Measurements from ENCODE around the gene ZMIZ1.

ZMIZ1 gene

GRCh38 chr10:79248341-79249185 is 179.8 kb downstream of the ZMIZ1 start:
- WGBS (ENCODE audit: extremely low coverage, insufficient coverage, low lambda C conversion rate) = no CpG with 5 or more reads among the region's 12 CpGs
- H3K4ac ChIP-seq (ENCODE audit: low read depth, low read length) = no peak overlapping the region
- H2BK15ac ChIP-seq (replicated peaks; ENCODE audit: low read depth) = no peak overlapping the region
- no peak overlapping the region for H3K23ac ChIP-seq (ENCODE audit: low read length)
- H2BK5ac ChIP-seq (ENCODE audit: low read length) = no peak overlapping the region
- no peak overlapping the region for H3K18ac ChIP-seq (ENCODE audit: low read length)
- H3K4me3 ChIP-seq (ENCODE audit: low read length) = no peak overlapping the region
- no peak overlapping the region for H2BK120ac ChIP-seq (ENCODE audit: low read depth, low read length)
- H2AK5ac ChIP-seq (ENCODE audit: low read length) = no peak overlapping the region
- H3K36me3 ChIP-seq (ENCODE audit: control insufficient read depth, insufficient read depth, low read length) = peaks cover 2% of the 10 kb centered on the region
- no peaks in the 10 kb centered on the region for H3K27me3 ChIP-seq (ENCODE audit: insufficient read depth, low read length, poor library complexity)
- H3K27ac ChIP-seq (ENCODE audit: low read depth, low read length) = no peak overlapping the region
- no peak for DNase-seq
- no peak overlapping the region for H4K5ac ChIP-seq (ENCODE audit: low read length)
- H3K79me1 ChIP-seq (ENCODE audit: low read length) = peaks cover 44% of the 10 kb centered on the region
- H3K4me2 ChIP-seq (ENCODE audit: low read length) = no peak overlapping the region
- no peak overlapping the region for H3K56ac ChIP-seq (ENCODE audit: low read length)
- H4K8ac ChIP-seq (ENCODE audit: low read depth, low read length) = no peak overlapping the region
- H3K9ac ChIP-seq (ENCODE audit: low read length) = no peak overlapping the region
- H3K79me2 ChIP-seq (ENCODE audit: control insufficient read depth, insufficient read depth, low read length) = peaks cover 17% of the 10 kb centered on the region
- peaks cover 7% of the 10 kb centered on the region for H3K4me1 ChIP-seq (ENCODE audit: control insufficient read depth, low read depth, low read length)

GRCh38 chr10:79249186-79250121 is 180.7 kb downstream of the ZMIZ1 start:
- H3K23ac ChIP-seq (ENCODE audit: low read length) = no peak overlapping the region
- no peak overlapping the region for H3K4me3 ChIP-seq (ENCODE audit: low read length)
- H2AK5ac ChIP-seq (ENCODE audit: low read length) = no peak overlapping the region
- H3K4me2 ChIP-seq (ENCODE audit: low read length) = no peak overlapping the region
- no peak overlapping the region for H2BK15ac ChIP-seq (replicated peaks; ENCODE audit: low read depth)
- peaks cover 2% of the 10 kb centered on the region for H3K36me3 ChIP-seq (ENCODE audit: control insufficient read depth, insufficient read depth, low read length)
- no peak for DNase-seq
- H3K27me3 ChIP-seq (ENCODE audit: insufficient read depth, low read length, poor library complexity) = no peaks in the 10 kb centered on the region
- no peak overlapping the region for H3K56ac ChIP-seq (ENCODE audit: low read length)
- H4K8ac ChIP-seq (ENCODE audit: low read depth, low read length) = no peak overlapping the region
- peaks cover 14% of the 10 kb centered on the region for H3K79me2 ChIP-seq (ENCODE audit: control insufficient read depth, insufficient read depth, low read length)
- WGBS (ENCODE audit: extremely low coverage, insufficient coverage, low lambda C conversion rate) = no CpG with 5 or more reads among the region's 20 CpGs
- H4K5ac ChIP-seq (ENCODE audit: low read length) = no peak overlapping the region
- H3K18ac ChIP-seq (ENCODE audit: low read length) = no peak overlapping the region
- H3K27ac ChIP-seq (ENCODE audit: low read depth, low read length) = no peak overlapping the region
- H3K4me1 ChIP-seq (ENCODE audit: control insufficient read depth, low read depth, low read length) = peaks cover 5% of the 10 kb centered on the region
- peaks cover 39% of the 10 kb centered on the region for H3K79me1 ChIP-seq (ENCODE audit: low read length)
- H3K4ac ChIP-seq (ENCODE audit: low read depth, low read length) = no peak overlapping the region
- no peak overlapping the region for H2BK120ac ChIP-seq (ENCODE audit: low read depth, low read length)
- H3K9ac ChIP-seq (ENCODE audit: low read length) = no peak overlapping the region
- H2BK5ac ChIP-seq (ENCODE audit: low read length) = no peak overlapping the region

GRCh38 chr10:79250259-79250658 is 181.5 kb downstream of the ZMIZ1 start:
- no peak overlapping the region for H2BK15ac ChIP-seq (replicated peaks; ENCODE audit: low read depth)

GRCh38 chr10:79252450-79252849 is 183.7 kb downstream of the ZMIZ1 start:
- Histone ChIP-seq H3K36me3 (ENCODE audit: control insufficient read depth, insufficient read depth, low read length) (peaks cover 2% of the 10 kb centered on the region), H3K27ac (ENCODE audit: low read depth, low read length) (no peak overlapping the region), H2BK120ac (ENCODE audit: low read depth, low read length) (no peak overlapping the region), H3K4me3 (ENCODE audit: low read length) (no peak overlapping the region), H3K4me1 (ENCODE audit: control insufficient read depth, low read depth, low read length) (peaks cover 5% of the 10 kb centered on the region), H2BK15ac (replicated peaks; ENCODE audit: low read depth) (no peak overlapping the region), H3K27me3 (ENCODE audit: insufficient read depth, low read length, poor library complexity) (no peaks in the 10 kb centered on the region), H3K9ac (ENCODE audit: low read length) (no peak overlapping the region), H2AK5ac (ENCODE audit: low read length) (no peak overlapping the region), H3K79me1 (ENCODE audit: low read length) (peaks cover 24% of the 10 kb centered on the region), H3K79me2 (ENCODE audit: control insufficient read depth, insufficient read depth, low read length) (peaks cover 3% of the 10 kb centered on the region), H3K18ac (ENCODE audit: low read length) (no peak overlapping the region), H3K23ac (ENCODE audit: low read length) (no peak overlapping the region), H4K5ac (ENCODE audit: low read length) (no peak overlapping the region), H3K4ac (ENCODE audit: low read depth, low read length) (no peak overlapping the region), H3K56ac (ENCODE audit: low read length) (no peak overlapping the region), H3K4me2 (ENCODE audit: low read length) (no peak overlapping the region), H4K8ac (ENCODE audit: low read depth, low read length) (no peak overlapping the region), H2BK5ac (ENCODE audit: low read length) (no peak overlapping the region)
- no peak for DNase-seq
- WGBS (ENCODE audit: extremely low coverage, insufficient coverage, low lambda C conversion rate) = no CpG with 5 or more reads among the region's 5 CpGs

More at GRCh38 chr10:79250259-79250658, 181.5 kb downstream of the ZMIZ1 start:
- no peak overlapping the region for H2AK5ac ChIP-seq (ENCODE audit: low read length)
- peaks cover 33% of the 10 kb centered on the region for H3K79me1 ChIP-seq (ENCODE audit: low read length)
- H3K4me3 ChIP-seq (ENCODE audit: low read length) = no peak overlapping the region
- peaks cover 5% of the 10 kb centered on the region for H3K4me1 ChIP-seq (ENCODE audit: control insufficient read depth, low read depth, low read length)
- H3K18ac ChIP-seq (ENCODE audit: low read length) = no peak overlapping the region
- H4K8ac ChIP-seq (ENCODE audit: low read depth, low read length) = no peak overlapping the region
- no peak overlapping the region for H2BK5ac ChIP-seq (ENCODE audit: low read length)
- no CpG with 5 or more reads among the region's 5 CpGs for WGBS (ENCODE audit: extremely low coverage, insufficient coverage, low lambda C conversion rate)
- H3K79me2 ChIP-seq (ENCODE audit: control insufficient read depth, insufficient read depth, low read length) = peaks cover 8% of the 10 kb centered on the region
- H3K4ac ChIP-seq (ENCODE audit: low read depth, low read length) = no peak overlapping the region
- peaks cover 2% of the 10 kb centered on the region for H3K36me3 ChIP-seq (ENCODE audit: control insufficient read depth, insufficient read depth, low read length)
- H3K27ac ChIP-seq (ENCODE audit: low read depth, low read length) = no peak overlapping the region
- DNase-seq = no peak
- H3K9ac ChIP-seq (ENCODE audit: low read length) = no peak overlapping the region
- H3K4me2 ChIP-seq (ENCODE audit: low read length) = no peak overlapping the region
- H3K27me3 ChIP-seq (ENCODE audit: insufficient read depth, low read length, poor library complexity) = no peaks in the 10 kb centered on the region
- no peak overlapping the region for H2BK120ac ChIP-seq (ENCODE audit: low read depth, low read length)
- no peak overlapping the region for H3K56ac ChIP-seq (ENCODE audit: low read length)
- no peak overlapping the region for H4K5ac ChIP-seq (ENCODE audit: low read length)
- no peak overlapping the region for H3K23ac ChIP-seq (ENCODE audit: low read length)

GRCh38 chr10:79252971-79253370 is 184.2 kb downstream of the ZMIZ1 start:
- H2BK15ac ChIP-seq (replicated peaks; ENCODE audit: low read depth) = no peak overlapping the region
- no peak overlapping the region for H4K5ac ChIP-seq (ENCODE audit: low read length)
- no peak overlapping the region for H3K27ac ChIP-seq (ENCODE audit: low read depth, low read length)
- H3K27me3 ChIP-seq (ENCODE audit: insufficient read depth, low read length, poor library complexity) = no peaks in the 10 kb centered on the region
- no peak overlapping the region for H2BK5ac ChIP-seq (ENCODE audit: low read length)
- H3K56ac ChIP-seq (ENCODE audit: low read length) = no peak overlapping the region
- no peak overlapping the region for H2BK120ac ChIP-seq (ENCODE audit: low read depth, low read length)
- no peak overlapping the region for H3K4me2 ChIP-seq (ENCODE audit: low read length)
- no peak overlapping the region for H4K8ac ChIP-seq (ENCODE audit: low read depth, low read length)
- H3K9ac ChIP-seq (ENCODE audit: low read length) = no peak overlapping the region
- H3K4ac ChIP-seq (ENCODE audit: low read depth, low read length) = no peak overlapping the region
- peaks cover 3% of the 10 kb centered on the region for H3K4me1 ChIP-seq (ENCODE audit: control insufficient read depth, low read depth, low read length)
- no peak overlapping the region for H3K18ac ChIP-seq (ENCODE audit: low read length)
- peaks cover 24% of the 10 kb centered on the region for H3K79me1 ChIP-seq (ENCODE audit: low read length)
- no peak for DNase-seq
- H3K4me3 ChIP-seq (ENCODE audit: low read length) = no peak overlapping the region
- no peak overlapping the region for H2AK5ac ChIP-seq (ENCODE audit: low read length)
- H3K79me2 ChIP-seq (ENCODE audit: control insufficient read depth, insufficient read depth, low read length) = peaks cover 3% of the 10 kb centered on the region
- WGBS (ENCODE audit: extremely low coverage, insufficient coverage, low lambda C conversion rate) = no CpG with 5 or more reads among the region's 4 CpGs
- peaks cover 2% of the 10 kb centered on the region for H3K36me3 ChIP-seq (ENCODE audit: control insufficient read depth, insufficient read depth, low read length)
- no peak overlapping the region for H3K23ac ChIP-seq (ENCODE audit: low read length)

Measured in mesendoderm (in vitro differentiated cells).